RWPE2 (cell line): ENCODE data around the gene BAG5.

Experiments used
- ATAC-seq: fragments of 200-7000 bp; cut with Tn5 transposase; 3 replicates; pipeline ENCODE4 v1.9.1; 2021; ENCODE audit warnings: low read depth
- DNase-seq: peaks from one replicate; pipeline ENCODE4 v3.0.0-alpha.2; 2020; ENCODE audit warnings: low spot score
- H3K27ac ChIP-seq: fragments of 450-650 bp; 2 replicates; pipeline ENCODE4 v1.5.1; 2017; ENCODE audit warnings: mild to moderate bottlenecking; ENCODE audit not compliant: poor library complexity, severe bottlenecking
- H3K27me3 ChIP-seq: fragments of 250-450 bp; sonication (Bioruptor Pico); 2 replicates; pipeline ENCODE4 v1.5.1; 2021; ENCODE audit warnings: mild to moderate bottlenecking, moderate library complexity; ENCODE audit not compliant: insufficient read depth, poor library complexity, severe bottlenecking
- H3K36me3 ChIP-seq: fragments of 250-450 bp; sonication (Bioruptor Pico); 2 replicates; pipeline ENCODE4 v1.5.1; 2020; ENCODE audit warnings: low read depth, mild to moderate bottlenecking, moderate library complexity
- H3K4me1 ChIP-seq: fragments of 250-450 bp; sonication (Bioruptor Pico); 2 replicates; pipeline ENCODE4 v1.5.1; 2021; ENCODE audit warnings: mild to moderate bottlenecking, moderate library complexity; ENCODE audit not compliant: insufficient read depth, poor library complexity, severe bottlenecking
- H3K4me3 ChIP-seq: fragments of 250-450 bp; sonication (Bioruptor Pico); 2 replicates; pipeline ENCODE4 v1.5.1; 2021; ENCODE audit warnings: mild to moderate bottlenecking, moderate library complexity; ENCODE audit not compliant: severe bottlenecking
- H3K9me3 ChIP-seq: fragments of 250-450 bp; sonication (Bioruptor Pico); 2 replicates; pipeline ENCODE4 v1.5.1; 2021; ENCODE audit warnings: mild to moderate bottlenecking, moderate library complexity; ENCODE audit not compliant: severe bottlenecking
- TF ChIP-seq, protein P1 (sequence below): fragments of 450-650 bp; IDR thresholded peaks from one replicate; pipeline ENCODE4 v1.5.1; 2017; ENCODE audit warnings: mild to moderate bottlenecking, moderate library complexity; ENCODE audit not compliant: poor library complexity, severe bottlenecking

The BAG5 gene

DNA sequence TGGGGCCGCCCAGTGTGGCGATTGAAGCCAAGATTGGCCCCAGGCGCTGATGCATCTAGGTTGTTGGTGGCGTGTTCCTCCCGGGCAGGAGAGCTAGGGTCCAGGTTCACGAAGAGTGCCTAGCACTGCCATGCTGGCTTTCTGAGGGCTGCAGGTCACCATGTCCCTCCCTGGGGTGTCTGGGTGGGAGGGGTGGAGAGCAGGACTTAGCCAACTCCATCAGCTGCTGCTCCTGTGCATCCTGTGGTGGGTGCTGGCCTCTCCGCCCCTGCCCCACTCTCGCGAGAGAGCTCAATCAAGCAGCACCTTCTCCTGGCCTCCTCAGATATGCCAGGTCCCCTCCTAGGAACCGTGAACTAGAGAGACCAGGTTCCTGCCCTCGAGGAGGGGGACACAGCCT, 31.6 kb downstream of the BAG5 start:
- peaks cover 6% of the 10 kb centered on the region for H3K4me1 ChIP-seq
- TF ChIP-seq, protein P1, sequence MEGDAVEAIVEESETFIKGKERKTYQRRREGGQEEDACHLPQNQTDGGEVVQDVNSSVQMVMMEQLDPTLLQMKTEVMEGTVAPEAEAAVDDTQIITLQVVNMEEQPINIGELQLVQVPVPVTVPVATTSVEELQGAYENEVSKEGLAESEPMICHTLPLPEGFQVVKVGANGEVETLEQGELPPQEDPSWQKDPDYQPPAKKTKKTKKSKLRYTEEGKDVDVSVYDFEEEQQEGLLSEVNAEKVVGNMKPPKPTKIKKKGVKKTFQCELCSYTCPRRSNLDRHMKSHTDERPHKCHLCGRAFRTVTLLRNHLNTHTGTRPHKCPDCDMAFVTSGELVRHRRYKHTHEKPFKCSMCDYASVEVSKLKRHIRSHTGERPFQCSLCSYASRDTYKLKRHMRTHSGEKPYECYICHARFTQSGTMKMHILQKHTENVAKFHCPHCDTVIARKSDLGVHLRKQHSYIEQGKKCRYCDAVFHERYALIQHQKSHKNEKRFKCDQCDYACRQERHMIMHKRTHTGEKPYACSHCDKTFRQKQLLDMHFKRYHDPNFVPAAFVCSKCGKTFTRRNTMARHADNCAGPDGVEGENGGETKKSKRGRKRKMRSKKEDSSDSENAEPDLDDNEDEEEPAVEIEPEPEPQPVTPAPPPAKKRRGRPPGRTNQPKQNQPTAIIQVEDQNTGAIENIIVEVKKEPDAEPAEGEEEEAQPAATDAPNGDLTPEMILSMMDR = no peak
- H3K9me3 ChIP-seq = no peaks in the 10 kb centered on the region
- H3K36me3 ChIP-seq = peaks cover 12% of the 10 kb centered on the region
- DNase-seq (no peak), ATAC-seq (no peak)
- no peak overlapping the region for H3K27ac ChIP-seq
- H3K27me3 ChIP-seq = no peaks in the 10 kb centered on the region
- no peak overlapping the region for H3K4me3 ChIP-seq

DNA sequence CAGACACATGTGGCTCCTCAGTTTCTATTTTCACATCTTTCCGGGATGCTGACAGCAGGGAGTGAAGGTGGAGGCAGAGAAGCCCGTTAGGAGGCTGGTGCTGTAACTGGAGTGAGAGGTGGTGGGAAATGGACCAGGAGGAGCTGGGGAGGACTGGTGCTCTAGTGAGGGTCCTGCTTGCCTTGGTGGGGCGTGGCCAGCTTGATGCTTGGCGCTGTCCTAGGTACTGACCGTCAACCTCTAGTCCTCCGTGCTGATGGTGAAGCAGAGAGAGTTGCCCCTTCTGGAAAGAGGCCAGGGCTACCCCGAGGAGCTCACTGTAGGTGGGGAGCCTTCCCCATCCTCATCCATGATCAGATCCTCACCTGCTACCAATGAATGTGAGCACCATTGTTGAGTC, 32.1 kb downstream of the BAG5 start:
- Histone ChIP-seq H3K27ac (no peak overlapping the region), H3K27me3 (no peaks in the 10 kb centered on the region), H3K4me3 (no peak overlapping the region), H3K36me3 (peaks cover 12% of the 10 kb centered on the region), H3K4me1 (peaks cover 6% of the 10 kb centered on the region), H3K9me3 (no peaks in the 10 kb centered on the region)
- TF ChIP-seq, protein P1 = no peak
- ATAC-seq (no peak), DNase-seq (no peak)

DNA sequence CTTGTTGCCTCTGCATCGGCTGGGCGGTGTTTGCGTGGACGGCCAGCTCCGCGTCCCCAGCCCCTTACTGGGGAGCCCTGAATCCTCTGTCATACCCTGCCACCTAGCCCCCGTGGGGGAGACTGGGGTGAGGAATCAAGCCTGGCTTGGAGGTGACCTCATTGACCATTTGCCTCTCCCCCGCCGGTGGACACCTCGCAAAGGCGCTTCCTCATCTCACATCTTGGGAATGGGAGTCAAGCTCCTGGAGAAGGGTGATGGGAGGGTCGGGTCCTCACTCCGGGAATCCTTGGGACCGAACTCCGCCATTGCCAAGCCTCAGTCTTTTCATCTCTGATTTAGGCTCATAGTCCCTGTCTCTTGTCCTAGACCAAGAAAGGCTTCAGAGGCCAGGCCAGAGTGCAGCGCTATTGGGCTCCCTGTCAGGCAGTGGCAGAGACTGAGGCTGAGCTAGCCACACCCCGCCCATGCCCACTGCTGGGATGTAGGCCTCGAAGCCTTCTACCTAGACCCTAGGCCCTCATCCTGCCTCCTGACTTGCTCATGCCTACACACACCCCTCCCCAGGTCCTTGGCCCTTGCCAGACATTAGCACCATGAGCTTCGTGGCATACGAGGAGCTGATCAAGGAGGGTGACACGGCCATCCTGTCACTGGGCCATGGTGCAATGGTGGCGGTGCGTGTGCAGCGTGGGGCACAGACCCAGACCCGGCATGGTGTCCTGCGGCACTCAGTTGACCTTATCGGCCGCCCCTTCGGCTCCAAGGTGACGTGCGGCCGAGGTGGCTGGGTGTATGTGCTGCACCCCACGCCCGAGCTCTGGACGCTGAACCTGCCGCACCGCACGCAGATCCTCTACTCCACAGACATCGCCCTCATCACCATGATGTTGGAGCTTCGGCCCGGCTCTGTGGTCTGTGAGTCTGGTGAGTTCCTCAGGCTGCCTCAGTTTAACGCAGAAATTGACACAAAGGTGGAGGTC, 32.8 kb downstream of the BAG5 start:
- no peak for DNase-seq
- Histone ChIP-seq H3K9me3 (no peaks in the 10 kb centered on the region), H3K36me3 (peaks cover 12% of the 10 kb centered on the region), H3K27me3 (no peaks in the 10 kb centered on the region), H3K4me1 (peaks cover 6% of the 10 kb centered on the region), H3K27ac (peak overlapping the region; percentile 33), H3K4me3 (peak overlapping the region; percentile 100)
- TF ChIP-seq, protein P1 = no peak
- no peak; the same call in 1 of the 3 replicates for ATAC-seq

DNA sequence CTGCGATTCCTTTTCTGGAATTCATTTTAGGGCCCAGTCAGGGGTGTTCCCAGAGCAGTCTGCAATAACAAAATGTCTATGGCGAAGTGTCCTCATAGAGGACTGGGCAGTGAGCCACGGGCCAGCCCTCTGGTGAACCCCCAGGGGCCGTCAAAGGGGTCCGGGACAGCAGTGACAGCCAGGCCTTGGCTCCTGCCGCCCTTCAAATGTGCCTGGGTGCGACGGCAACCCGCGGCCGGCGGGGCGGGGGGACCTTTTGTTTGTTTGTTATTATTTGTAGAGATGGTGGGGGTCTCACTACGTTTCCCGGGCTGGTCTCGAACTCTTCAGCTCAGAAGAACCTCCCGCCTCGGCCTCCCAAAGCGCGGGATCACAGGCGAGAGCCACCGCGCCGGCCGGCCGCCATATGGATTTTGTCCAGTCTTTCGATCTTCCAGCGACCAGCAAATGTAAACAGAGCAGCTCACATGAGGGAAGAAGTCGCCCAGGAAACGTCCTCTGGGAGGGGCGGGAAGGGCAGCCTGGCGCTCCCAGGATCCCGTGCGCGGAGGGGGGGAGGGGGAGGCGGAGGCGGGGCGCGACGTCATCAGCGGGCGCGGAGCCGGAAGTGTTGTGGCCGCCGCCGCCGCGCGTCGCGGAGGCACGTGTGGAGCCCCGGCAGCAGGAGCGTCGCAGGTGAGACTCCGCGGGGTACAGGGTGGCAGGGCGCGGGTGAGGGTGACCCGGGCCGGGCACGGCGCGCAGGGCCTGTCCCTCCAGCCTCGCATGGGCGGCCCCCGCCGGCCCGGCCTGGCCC, 33.7 kb downstream of the BAG5 start, which contains the start of gene TRMT61A:
TRMT61A (plus strand) TSS at position 610 of the 796 bp plus-strand sequence. CDS start 783 bp downstream, outside the sequence.
- H3K36me3 ChIP-seq = peaks cover 12% of the 10 kb centered on the region
- no peaks in the 10 kb centered on the region for H3K9me3 ChIP-seq
- DNase-seq (no peak), ATAC-seq (peak; percentile 69)
- H3K4me3 ChIP-seq = peak within 1 kb of the TSS; percentile 100
- H3K27me3 ChIP-seq = no peaks in the 10 kb centered on the region
- TF ChIP-seq, protein P1 = no peak
- peak within 1 kb of the TSS; percentile 33 for H3K27ac ChIP-seq
- H3K4me1 ChIP-seq = peaks cover 6% of the 10 kb centered on the region
